ENCODE measurements around the gene CFD.
"Not testable (repeated sequence)": the region's sequence is repeated elsewhere in the genome, so short reads cannot be mapped to it uniquely, and the experiment has no call there.

CFD gene

DNA sequence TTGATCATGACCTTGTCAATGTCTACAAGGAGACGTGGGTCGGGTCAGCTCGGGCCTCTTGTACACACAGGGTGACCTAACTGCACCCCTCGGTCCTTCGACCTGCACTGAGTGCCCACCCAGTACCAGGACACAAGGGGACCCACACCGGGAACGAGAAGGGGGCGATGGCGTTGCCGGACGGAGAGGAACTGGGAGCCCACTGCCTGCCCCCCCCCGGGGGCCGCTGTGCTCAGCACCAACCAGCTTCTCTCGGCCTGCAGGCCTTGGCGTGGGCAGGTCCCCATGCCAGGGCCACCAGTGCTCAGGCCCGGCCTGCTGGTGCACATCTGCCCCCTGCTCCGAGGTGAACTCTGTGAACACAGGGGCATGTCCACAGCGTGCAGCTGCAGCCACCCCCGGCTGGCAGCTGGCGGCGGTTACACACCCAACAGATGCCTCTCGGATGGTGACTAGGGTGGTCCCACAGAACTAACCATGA, 14.1 kb downstream of the CFD start:
- no peak for DNase-seq

DNA sequence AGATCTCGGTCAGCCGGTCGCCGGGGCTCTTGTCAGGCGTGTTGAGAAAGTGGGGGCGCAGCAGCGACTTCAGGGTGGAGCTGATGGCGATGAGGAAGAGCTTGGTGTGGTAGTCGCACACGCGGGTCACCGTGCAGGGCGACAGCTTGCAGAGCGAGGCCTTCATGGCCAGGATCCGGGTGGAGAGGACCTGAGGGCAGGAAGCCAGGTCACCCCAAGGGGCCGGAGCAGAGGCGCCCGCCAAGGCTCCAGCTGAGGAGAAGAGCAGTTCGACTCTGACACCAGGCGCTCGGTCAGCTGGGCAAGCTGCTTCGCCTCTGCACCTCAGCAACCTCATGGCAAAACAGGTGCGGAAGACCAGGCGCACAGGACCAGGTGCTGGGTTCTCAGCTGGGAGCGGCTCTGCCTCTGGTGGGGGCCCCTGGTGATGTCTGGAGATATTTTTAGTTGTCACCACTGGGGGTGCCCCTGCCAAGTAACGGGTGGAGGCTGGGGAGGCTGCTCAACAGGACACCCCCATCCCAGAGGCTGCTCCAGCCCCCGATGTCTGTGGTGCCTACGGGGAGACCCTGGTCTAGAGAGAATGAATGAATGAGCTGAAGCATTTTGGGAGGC, 15.9 kb downstream of the CFD start:
- no peak for DNase-seq

DNA sequence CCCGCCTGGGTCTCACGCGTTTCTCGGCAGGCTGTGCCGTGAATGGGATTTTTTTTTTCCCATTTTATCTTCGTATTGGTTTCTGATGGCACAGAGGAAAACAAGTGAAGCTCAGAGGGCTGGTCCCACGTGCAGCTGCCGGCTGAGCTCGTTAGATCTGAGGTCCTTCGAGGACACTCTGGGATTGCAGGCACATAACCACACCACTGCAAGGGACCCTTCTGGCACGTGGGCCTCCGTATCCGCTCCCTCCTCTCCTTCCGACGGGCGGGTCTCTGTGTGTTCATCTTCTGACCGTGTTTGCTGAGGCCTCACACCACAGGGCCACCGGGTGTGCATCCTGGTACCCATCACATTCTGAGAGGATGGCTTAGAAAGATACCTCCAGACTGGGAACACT, 16.6 kb downstream of the CFD start:
- DNase-seq, result no peak

DNA sequence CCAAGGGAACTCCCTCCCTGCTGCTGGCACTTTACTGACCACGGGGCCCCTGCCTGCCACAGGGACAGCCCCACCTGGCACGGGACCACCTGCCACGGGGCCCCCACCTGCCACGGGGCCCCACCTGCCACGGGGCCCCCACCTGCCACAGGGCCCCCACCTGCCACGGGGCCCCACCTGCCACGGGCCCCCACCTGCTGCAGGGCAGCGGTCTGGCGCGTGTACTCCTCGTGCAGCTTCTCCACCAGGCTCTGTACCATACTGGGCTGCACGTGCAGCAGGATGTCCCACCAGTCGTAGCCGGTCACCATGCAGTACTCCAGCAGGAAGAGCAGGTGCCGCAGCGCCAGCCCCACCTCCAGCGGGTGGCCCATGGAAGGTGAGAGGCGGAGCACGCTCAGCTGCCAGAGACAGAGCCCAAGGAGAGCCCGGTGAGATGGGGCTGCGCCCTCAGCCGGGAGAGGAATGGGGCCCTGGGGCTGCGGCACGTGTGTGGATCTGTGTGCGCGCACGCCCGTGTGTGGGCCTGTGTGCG, 17.4 kb downstream of the CFD start:
- DNase-seq, result no peak

DNA sequence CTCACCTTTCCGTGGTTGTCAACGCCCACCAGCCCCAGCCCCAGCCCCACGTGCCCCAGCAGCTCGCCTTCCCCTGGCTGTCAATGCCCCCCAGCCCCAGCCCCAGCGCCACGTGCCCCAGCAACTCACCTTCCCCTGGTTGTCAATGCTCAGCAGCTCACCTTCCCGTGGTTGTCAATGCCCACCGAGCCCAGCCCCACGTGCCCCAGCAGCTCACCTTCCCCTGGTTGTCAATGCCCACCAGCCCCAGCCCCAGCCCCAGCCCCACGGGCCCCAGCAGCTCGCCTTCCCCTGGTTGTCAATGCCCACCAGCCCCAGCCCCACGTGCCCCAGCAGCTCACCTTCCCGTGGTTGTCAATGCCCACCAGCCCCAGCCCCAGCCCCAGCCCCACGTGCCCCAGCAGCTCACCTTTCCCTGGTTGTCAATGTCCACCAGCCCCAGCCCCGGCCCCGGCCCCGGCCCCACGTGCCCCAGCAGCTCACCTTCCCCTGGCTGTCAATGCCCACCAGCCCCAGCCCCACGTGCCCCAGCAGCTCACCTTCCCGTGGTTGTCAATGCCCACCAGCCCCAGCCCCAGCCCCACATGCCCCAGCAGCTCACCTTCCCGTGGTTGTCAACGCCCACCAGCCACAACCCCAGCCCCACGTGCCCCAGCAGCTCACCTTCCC, 18.7 kb downstream of the CFD start:
- not testable (repeated sequence) for DNase-seq

DNA sequence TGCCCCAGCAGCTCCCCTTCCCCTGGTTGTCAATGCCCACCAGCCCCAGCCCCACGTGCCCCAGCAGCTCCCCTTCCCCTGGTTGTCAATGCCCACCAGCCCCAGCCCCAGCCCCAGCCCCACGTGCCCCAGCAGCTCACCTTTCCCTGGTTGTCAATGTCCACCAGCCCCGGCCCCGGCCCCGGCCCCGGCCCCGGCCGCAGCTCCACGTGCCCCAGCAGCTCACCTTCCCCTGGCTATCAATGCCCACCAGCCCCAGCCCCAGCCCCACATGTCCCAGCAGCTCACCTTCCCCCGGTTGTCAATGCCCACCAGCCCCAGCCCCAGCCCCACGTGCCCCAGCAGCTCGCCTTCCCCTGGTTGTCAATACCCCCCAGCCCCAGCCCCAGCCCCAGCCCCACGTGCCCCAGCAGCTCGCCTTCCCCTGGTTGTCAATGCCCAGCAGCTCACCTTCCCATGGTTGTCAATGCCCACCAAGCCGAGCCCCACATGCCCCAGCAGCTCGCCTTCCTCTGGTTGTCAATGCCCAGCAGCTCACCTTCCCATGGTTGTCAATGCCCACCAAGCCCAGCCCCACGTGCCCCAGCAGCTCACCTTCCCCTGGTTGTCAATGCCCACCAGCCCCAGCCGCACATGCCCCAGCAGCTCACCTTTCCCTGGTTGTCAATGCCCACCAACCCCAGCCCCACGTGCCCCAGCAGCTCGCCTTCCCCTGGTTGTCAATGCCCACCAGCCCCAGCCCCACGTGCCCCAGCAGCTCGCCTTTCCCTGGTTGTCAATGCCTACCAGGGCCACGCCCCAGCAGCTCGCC, 19.5 kb downstream of the CFD start:
- DNase-seq, result not testable (repeated sequence)

DNA sequence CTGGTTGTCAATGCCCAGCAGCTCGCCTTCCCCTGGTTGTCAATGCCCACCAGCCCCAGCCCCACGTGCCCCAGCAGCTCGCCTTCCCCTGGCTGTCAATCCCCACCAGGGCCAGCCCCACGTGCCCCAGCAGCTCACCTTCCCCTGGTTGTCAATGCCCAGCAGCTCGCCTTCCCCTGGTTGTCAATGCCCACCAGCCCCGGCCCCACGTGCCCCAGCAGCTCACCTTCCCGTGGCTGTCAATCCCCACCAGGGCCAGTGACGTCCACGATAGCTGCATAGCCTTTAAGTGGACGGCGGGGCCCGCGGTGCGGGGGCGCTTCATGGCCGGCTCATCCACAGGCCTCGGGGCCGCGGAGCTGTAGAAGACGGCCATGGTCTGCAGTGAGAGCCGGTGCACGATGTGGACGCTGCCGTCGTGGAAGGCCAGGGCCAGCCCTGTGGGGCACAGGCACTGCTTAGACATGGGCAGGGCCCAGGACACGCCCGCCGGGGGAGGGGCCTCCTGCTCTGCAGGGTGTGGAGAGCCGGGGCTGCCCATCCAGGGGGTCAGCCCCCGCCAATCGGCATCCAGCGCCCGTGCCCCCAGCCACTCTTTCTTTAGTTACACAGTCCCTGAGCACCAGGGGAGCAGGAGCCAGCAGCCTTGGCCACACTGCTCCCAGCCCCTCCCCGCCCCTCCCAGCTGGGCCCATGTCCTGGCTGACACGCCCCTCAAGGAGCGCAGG, 20.4 kb downstream of the CFD start:
- DNase-seq, result no peak

DNA sequence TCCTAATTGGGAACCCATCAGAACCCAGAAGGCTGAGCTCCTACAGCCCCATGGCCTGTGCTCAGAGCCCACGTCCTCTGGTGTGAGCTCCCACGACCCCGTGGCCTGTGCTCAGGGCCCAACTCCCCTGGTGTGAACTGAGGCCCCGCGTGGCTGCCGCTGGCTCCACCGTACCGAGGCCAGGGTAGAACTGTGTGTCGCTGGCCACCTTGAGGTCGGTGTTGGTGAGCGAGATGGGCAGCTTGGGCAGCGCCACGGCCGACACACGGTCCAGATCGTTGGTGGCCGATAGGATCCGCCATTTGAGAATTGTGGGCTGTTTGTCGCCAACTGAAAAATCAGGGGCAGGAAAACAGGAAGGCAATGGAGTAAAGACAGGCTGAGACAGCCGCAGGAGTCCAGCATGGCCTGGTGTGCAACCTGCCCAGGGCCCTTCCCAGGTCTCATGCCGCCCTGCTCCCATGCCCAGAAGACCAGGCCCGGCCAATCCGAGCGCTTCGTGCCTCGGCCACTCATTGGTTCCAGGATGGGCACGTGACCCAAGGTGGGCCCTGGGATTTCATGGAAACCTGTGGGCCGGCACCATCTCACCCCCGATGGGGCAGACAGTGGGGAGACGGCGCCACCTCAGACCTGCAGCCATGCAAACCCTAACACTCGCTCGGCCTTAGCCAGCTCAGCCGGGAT, 22.1 kb downstream of the CFD start:
- no peak for DNase-seq

DNA sequence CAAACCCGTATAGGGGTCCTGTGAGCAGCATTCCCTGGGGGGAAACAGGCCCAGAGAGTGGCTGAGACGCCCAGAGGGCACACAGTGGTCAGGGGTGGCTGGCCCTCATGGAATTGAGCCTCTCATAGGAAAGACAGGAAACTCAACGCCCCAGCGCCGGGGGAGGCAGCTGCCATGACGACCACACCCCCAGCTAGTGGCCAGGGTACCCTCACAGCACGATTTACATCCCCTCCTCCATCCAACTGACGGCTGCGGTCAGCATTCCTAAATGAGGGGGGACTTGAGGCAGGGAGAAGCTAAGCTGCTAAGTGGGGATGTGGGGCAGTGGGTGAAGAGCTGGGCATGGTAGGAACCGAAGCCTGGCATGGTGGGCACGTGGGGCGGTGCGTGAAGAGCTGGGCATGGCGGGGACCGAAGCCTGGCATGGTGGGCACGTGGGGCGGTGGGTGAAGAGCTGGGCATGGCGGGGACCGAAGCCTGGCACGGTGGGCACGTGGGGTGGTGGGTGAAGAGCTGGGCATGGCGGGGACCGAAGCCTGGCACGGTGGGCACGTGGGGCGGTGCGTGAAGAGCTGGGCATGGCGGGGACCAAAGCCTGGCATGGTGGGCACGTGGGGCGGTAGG, 23.5 kb downstream of the CFD start:
- no peak for DNase-seq

DNA sequence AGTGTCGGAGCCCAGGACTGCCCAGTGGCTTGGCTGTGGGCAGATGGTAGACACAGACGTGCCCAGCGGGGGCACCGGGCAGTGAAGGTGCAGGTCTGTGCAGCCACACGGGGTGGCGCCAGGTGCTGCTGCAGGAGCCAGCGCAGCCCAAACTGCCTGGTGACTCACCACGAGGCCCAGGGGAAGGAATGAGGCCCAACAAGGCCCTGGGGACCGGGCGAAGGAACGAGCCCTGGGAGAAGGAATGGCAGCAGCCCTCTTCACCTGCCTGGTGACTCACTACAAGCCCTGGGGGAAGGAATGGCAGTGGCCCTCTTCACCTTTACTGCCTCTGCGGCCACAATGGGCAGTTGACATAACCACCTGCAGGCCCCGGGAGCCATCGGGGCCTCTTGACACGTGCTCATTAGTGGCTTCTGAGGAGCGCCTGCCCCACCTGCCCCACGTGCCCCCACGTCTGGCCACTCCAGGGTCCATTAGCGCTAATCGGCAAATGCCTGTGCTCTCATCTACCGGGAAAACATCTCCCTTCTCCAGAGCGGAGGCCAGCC, 24.3 kb downstream of the CFD start:
- DNase-seq, result no peak

DNA sequence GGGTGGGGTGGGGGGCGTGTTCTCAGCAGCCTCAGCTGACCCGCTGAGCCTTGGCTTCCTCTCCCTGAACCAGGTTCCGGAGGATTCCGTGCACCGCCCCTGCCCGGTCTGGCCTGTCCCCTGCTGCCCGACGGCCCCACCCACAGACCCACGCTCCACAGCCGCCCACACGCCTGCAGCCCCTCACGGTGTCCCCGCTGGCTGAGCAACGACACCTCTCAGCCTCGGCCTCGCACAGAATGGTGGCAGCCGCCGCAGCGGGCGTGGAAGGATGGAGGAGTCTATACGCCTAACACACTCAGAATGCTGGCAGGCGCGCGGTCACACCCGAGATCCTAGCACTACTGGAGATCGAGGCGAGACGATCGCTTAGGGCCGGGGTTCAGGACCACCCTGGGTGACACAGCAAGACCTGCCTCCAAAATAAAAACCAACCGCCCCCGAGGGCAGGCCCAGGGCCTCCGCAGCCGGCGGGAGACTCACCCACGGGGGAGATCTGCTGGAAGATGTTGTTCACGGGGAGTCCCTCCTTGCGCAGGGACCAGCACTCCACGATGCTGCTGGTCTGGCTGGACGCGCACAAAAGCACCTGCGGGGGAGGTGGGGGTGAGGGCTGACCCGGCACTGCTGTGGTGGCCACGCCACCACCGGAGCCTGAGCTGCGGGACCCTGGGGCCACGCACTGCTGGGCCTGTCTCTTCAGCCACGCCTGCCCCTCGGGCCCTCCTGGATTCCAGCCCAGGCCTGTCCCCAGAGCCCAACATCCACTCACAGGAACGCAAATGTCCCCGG, 25.2 kb downstream of the CFD start:
- DNase-seq, result no peak

DNA sequence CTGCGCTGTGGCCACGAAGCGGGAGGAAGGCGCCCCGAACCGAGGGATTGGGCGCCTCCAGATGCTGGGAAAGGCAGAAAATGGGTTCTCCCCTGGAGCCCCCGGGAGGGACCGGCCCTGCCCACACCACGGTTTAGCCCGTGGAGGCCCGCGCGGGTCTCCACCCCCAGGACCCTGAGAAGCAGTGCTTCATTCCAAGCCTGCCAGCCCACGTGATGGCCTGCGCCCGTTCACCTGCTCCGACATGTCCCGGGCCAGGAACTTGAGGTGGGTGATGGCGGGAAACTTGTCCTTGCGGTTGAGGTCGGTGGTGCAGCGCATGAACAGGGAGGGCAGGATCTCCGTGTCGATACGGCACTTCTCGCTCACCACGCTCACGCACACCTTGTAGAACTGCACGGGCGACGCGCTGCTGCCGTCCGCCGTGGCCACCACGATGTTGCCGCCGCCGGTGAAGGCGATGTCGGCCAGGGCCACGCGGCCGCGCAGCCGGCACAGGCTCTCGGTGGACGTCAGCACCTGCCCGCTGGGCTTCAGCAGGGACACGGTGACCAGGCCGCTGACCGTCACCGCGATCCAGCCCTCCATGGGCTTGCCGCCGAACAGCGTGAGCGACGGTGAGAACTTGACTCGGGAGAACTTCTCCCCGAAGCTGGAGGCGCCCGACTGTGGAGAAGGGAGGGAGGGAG, 26.2 kb downstream of the CFD start:
- DNase-seq, result no peak

DNA sequence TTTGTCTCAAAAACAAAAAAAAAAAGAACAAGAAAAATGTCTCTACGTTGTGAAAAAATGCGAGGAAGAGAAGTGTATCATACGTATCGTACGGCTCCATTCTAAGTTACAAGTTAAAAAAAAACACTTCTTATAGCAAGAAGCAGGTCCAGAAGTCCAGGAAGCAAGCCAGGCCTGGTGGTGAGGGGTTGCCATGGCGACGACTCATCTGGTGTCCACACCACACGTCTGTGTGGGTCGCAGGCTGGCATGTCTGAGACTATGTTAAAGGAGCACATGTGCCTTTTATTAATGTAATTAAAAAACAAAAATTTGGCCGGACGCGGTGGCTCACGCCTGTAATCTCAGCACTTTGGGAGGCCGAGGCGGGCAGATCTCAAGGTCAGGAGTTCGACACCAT, 27.6 kb downstream of the CFD start:
- DNase-seq, result peak; percentile 74

DNA sequence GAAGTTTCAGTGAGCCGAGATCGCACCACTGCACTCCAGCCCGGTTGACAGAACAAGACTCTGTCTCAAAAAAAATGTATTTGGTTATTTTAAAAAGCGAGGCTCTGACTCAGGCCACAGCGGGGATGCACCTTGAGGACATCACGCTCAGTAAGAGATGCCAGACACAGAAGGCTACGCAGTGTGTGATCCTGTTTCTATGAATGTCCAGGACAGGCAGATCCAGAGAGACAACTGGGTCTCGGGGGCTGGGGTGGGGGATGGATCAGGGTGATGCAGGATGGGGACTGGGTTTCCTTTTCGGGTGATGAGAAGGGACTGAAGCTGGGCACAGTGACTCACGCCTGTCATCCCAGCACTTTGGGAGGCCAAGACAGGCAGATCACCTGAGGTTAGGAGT, 28.1 kb downstream of the CFD start:
- no peak for DNase-seq

DNA sequence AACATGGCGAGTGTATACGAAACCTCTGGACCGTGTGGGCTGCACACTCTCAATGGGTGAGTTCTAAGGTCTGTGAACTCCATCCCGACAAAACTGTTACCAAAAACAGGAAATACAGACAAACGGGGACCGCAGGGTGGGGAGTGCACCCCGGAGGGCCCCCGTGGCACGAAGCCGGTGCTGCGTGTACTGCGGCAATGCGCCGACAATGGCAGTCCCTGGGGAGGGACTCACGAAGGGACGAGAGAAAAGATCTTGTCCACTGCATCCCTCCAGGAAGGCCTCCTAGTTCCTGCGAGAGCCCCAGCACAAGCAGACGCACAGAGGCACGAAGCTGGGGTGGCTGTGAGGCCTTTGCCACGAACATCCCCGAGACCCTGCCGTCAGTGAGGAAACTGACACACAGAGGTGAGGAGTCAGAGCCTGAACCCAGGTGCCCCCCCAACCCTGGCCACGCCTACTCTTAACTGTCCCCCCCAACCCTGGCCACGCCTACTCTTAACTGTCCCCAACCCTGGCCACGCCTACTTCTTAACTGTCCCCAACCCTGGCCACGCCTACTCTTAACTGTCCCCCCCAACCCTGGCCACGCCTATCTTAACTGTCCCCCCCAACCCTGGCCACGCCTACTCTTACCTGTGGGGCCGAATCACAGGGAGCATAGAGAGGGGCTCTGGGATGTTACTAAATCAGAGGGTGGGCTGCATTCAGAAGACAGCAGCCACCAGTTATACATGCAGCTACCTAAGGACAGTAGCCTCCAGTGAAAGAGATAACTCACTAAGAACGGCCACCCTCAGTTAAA, 29.3 kb downstream of the CFD start:
- DNase-seq, result no peak

DNA sequence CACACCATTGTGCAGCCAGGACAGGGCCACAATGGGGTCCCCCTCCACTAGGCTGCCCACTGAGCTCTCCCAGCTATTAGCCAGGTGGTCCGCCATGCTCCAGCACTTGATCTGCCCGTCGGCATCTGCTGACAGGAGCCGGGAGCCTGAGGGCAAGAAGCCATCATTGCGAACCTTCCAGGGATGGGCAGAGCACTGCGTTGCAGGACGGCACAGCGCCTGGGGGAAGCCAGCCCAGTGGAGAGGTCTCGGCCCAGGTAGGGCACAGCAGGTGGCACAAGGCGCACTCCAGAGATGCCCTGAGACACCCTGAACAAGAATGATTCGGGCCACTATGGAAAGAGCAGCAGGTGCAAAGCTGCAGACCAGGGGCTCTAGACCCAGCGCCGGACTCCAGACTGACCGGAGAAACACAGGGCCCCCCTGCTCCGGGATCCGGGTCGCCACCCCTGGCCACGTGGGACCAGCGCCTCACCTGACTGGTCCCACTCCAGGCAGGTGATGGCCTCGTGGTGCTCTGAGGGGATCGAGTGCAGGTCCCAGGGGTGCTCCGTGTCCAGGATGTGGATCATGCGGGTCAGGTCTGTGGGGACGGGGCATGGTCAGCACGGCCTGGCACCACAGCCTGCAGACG, 30.3 kb downstream of the CFD start:
- no peak for DNase-seq

DNA sequence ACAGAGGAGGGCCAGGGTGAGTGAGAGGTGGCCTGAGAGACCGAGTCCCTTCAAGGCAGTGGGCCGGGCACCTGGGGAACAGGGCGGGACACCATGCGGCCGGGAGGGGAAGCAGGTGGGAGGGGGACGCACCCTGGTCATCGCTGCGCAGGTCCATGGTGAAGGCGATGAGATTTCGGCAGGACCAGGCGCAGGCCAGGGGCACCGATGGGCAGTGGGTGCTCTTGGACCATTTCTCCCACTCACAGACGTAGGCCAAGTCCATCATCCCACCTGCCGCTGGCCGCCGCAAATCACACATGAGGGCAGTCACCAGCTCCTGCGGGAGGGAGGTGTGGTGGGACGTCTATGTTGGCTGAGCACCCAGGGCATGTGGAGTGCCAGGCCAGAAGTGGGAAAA, 31.4 kb downstream of the CFD start:
- DNase-seq, result no peak

DNA sequence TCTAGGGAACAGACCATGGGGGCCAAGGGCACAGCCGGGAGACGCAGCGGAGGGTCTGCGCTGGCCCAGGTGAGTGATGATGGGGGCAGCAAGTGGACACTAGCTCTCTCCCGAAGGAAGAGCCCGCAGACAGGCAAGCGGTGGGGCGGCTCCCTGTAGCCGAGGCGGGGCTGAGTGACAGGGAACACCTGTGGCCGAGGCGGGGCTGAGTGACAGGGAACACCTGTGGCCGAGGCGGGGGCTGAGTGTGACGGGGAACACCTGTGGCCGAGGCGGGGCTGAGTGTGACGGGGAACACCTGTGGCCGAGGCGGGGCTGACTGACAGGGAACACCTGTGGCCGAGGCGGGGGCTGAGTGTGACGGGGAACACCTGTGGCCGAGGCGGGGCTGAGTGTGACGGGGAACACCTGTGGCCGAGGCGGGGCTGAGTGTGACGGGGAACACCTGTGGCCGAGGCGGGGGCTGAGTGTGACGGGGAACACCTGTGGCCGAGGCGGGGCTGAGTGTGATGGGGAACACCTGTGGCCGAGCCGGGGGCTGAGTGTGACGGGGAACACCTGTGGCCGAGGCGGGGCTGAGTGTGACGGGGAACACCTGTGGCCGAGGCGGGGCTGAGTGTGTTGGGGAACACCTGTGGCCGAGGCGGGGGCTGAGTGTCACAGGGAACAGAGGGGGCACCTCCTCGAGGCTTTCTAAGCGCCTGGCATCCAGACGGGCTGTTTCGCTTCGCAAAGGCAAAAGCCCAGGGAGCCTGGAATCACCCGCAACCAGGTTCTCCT, 32.1 kb downstream of the CFD start:
- not testable (repeated sequence) for DNase-seq

All from EL (cell line).